Measurements from ENCODE around the gene CREBL2.

Gene CREBL2

DNA sequence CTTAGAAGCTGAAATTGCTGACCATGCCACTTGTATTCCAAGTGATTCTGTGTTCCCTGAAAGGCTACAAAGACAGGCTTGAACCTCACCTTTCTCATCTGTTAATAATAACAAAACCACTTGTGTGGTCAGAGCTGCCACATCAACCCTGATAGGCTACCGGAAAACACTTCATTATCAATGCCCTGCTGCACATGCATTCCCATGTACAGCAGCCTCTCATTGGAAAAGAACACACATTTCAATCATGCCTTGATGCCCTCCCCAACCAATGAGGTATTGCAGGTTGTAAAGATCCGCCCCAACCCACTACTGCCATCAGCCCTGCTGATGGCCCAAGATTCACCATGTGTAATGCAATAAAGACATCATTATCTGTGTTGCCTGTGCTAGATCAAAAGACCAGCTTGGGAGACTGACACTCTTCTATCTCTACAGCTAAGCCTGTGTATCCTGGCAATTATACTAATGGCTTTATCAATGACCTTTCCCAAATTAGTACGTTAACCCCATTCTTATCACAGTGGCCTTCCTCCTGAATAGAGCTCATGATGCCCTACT, 81.5 kb downstream of the CREBL2 start:
- in situ Hi-C loops (cut with HindIII; ENCODE audit: low pct_unique_long_range_greater_than_20kb, low sequenced_read_pairs): no loop called here
- TF ChIP-seq JUND (IDR thresholded peaks at IDR 0.05; ENCODE audit: low read depth): no peak
- DNase-seq (ENCODE audit: low read depth in 1 of 2, low spot score in 1 of 2): no peak
